GM21526 (cell line): Measurements from ENCODE around the gene SPIN1.

ENCODE experiments used
- ATAC-seq: cut with Tn5 transposase; IDR thresholded peaks from one replicate; pipeline ENCODE4 v1.9.1; 2021; ENCODE audit warnings: moderate library complexity; ENCODE audit not compliant: unreplicated experiment, low FRiP score

SPIN1 gene

DNA sequence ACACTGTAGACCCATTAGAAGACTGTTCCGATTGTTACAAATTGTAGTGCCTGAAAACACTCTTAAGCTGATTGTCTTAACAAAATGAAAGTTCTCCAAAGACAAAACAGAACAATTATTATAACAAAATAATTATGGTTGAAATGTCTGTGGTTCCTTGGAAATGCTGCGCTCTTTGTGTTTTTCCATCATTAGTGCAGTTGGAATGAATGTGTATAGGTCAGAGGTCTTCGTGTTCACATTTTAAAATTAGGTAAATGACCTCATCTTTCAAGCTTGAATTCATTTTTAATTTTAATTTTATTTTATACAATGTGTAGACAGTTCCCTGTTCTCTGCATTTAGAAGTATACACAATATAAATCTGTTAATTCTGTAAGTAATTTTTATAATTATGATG is 90.0 kb downstream of the SPIN1 start:
- no peak for ATAC-seq

DNA sequence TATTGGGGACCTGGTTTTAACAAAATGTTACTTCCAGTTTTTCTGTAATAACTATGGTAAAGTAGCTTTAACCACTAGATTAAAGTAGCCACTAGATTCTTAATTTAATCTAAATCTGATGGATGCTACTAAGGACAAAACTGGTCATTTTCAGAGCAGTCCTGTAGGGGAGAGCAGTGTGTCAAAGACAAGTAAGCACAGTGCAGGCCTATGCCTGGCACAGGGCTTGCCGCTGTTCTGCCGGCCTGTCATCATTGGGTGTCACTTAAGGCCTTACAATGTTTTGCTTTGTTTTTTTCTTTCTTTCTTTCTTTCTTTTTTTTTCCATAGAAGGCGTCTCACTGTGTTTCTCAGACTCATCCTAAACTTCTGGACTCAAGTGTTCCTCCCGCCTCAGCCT is 93.7 kb downstream of the SPIN1 start:
- no peak for ATAC-seq

DNA sequence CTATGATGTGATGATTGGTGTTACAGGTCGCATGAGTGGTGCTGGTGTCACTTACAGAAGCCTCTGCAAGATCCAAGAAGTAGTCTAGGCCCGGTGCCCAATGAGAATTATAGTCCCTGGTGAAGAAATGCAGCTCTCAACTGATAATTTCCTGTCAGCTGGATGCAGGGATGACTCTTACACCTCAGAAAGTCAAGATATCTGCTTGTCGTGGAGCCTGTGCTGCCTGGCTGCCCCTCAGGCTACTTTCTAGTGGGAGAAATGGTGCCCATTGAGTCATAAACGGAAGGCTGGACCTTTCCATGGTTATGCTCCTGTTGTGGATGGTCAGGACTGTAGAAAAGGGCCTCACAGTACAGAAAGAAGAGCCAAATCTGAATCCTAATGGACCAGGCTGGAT is 99.9 kb downstream of the SPIN1 start:
- no peak for ATAC-seq

DNA sequence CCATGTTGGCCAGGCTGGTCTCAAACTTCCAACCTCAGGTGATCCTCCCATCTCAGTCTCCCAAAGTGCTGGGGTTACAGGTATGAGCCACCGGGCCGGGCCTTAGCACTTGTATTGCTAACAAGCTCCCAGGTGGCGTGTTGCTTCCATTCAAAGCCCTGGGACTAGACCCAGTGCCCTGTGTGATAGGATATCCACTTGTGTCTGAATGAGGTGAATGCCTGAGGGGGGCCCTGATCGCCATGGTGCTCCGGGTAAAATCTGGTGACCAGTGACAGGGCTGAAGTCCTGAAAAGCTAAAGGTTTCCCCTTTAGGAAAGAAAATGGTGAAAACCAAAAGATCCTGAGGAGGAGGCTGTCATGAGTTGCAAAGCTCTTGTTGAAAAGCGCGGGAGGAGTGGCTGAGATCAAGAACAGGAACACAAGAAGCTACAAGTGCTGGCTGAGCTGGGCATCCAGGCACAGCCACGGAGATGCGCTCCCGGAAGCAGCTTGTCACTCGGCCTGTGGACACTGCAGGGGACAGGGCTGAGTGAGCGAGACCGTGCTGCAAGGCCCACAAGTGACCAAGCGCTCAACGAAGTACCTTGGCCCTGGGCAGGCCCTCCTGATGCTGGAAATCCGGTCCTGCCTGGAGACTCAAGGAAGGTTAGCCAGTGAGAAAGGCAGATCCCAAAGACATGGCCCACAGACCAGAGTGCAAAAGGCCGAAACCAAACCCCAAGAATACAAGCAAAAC is 106.9 kb downstream of the SPIN1 start:
- ATAC-seq, result no peak

DNA sequence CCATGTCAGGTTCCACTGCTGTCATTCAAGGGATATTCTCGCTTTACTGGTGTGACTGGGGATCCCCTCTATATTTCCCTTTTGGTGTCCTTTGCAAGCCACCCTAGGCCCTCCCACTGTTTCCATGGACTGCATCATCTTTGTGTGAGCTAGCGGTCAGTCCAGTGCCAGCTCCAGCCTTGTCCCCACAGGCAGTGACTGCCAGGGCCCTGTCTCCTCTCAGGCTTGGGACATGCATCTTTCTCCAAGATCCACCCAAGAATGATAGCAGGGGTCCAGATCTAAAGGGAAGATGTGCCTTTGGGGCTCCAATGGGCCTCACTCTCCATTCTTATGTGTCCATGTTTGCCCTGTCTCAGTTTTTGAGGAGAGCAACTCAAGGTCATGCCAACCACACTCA is 109.0 kb downstream of the SPIN1 start:
- no peak for ATAC-seq

DNA sequence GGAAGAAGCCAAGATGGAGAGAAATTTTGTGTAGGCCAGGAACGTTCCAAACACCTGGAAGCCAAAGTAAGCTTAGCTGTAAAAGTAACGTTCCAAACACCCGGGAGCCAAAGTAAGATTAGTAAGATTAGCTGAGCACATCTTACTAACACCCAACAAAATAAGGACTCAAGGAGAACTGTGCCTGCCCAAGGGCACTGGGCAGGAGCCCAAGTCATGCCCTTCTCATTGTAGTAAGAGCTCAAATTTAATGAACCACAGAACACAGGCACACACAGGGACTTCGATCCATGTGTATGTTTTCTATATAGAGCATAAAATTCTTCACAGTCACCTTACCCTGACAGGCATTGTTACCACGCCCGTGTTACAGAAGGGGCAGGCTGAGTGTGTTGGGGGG is 110.6 kb downstream of the SPIN1 start:
- no peak for ATAC-seq

- ATAC-seq, result no peak
Measured at GRCh38 chr9:88501086-88501485, 112.8 kb downstream of the SPIN1 start.

GRCh38 chr9:88502552-88503034 is 114.3 kb downstream of the SPIN1 start:
- no peak for ATAC-seq

DNA sequence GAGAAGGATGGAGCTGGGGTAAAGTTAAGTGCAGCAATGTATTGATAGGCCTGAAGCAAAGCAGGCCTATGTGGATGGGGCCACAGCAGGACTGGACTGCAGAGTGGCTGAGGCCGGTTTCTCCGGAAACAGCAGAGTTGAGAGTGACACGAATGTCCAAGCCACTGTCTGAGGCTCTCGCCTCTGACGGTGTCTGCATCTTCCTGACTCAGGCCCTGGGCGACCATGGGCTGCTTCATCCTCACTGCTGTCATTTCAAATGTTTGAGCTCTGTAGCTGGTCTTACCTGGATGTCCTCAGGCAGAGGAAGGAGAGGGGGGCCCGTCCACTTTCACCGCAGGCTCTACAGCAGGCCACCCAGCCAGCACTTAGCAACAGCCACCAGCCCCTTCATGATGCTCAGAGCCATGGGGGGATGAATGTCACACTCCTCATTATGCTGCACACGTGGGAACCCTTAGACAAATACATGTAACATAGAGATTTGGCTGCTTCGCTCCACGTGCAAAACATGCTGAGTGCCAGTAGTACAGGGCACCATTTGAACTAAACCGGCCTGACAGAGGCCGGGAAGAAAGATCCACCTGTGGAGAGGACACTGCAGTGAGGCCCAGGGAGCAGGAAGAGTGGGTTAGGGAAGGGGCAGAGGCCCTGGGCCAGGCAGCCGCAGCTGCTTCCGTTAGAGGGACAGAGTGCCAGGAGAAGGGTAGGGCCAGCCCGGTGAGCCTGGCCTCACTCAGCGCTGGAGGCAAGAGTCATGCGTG is 115.0 kb downstream of the SPIN1 start:
- no peak for ATAC-seq

GRCh38 chr9:88503845-88504764 is 115.9 kb downstream of the SPIN1 start:
- no peak for ATAC-seq

DNA sequence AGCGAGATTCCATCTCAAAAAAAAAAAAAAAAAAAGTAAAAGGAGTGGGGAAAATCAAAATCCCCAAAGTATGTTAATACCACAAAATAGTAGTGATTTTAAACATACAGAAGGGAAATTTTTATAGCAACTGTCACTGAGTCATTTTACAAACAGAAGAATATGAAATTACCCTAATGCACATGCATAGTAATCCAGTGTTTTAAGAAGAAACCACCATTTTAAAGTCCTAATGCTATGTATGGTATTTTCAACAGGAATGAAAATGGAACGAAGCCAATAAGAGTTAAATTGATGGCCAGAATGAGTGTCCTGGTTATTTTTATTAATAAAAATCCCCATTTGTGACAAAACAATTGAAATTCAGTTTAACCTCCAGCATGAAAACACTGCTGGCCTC is 120.1 kb downstream of the SPIN1 start:
- no peak for ATAC-seq

DNA sequence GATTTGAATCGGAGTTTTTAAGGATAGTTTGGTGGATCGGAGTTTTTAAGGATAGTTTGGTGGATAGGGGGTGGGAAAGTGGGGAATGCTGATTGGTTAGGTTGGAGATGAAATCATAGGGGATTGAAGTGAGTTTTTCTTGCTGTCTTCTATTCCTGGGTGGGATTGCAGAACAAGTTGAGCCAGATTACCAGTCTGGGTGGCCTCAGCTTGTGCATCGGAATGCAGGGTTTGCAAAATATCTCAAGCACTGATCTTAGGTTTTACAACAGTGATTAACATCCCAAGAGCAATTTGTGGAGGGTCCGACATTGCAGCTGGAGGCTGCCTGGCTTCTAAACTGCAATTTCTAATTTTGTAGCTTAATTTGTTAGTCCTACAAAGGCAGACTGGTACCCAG is 123.7 kb downstream of the SPIN1 start:
- no peak for ATAC-seq

- no peak for ATAC-seq
Measured at GRCh38 chr9:88514247-88514646, 126.0 kb downstream of the SPIN1 start.

DNA sequence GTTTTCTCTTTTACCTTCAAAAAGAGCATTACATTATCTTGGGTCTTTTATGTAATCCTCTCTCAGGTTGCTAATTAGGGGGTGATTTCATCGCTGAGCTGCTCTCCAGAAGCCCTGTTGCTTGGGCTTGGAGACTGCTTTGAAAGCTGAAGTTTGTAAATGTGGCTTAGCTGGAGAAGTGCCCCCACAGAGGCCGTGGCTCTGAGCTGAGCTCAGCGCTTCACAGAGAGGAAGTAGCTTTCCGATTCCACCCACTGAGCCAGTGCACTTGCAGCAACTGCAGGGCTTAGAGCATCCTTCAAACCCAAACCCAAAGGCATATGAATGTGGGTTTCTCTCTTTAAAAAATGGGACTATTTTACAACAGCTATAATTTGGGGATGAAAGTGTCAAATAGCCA is 133.1 kb downstream of the SPIN1 start:
- no peak for ATAC-seq

GRCh38 chr9:88522360-88522759 is 134.1 kb downstream of the SPIN1 start:
- no peak for ATAC-seq

GRCh38 chr9:88523056-88523455 is 134.8 kb downstream of the SPIN1 start:
- ATAC-seq, result no peak

- no peak for ATAC-seq
Measured at GRCh38 chr9:88524911-88525310, 136.7 kb downstream of the SPIN1 start.

DNA sequence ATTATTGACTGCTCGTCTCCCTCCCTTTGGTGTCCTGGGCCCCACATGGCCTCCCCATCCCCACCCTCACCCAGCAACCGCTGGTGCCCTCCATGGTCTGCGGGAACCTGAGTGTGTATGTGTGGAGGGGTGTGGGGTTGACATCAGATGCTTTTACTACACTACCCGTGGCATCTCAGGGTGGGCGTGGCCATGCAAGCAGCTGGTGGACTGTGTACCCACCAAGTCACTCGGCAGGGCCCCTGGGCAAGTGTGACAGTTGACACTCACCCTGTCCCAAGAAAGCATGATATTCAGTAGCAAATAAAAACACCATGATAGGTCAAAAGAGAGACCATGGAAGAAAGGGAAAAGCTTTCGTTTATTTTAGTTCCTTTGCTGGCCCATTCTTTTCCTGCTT is 139.4 kb downstream of the SPIN1 start:
- ATAC-seq, result no peak
